Activated CD4-positive, alpha-beta T cell treated with anti-CD3 and anti-CD28 coated beads for 1 hour (primary cell): Measurements from ENCODE around the gene FRS2.

Experiments used
- DNase-seq: peaks from one replicate; pipeline ENCODE4 v3.0.0-alpha.2; 2020

The FRS2 gene

GRCh38 chr12:69502345-69503081 lies 32.3 kb downstream of the FRS2 start:
- DNase-seq, result no peak

- DNase-seq, result no peak
Measured at GRCh38 chr12:69508091-69508490, 37.9 kb downstream of the FRS2 start.

- no peak for DNase-seq
Measured at GRCh38 chr12:69508621-69509020, 38.4 kb downstream of the FRS2 start.

- no peak for DNase-seq
Measured at GRCh38 chr12:69509308-69509736, 39.1 kb downstream of the FRS2 start.

GRCh38 chr12:69509904-69510827 lies 40.0 kb downstream of the FRS2 start:
- DNase-seq, result no peak

- DNase-seq, result no peak
Measured at GRCh38 chr12:69511016-69511415, 40.8 kb downstream of the FRS2 start.

GRCh38 chr12:69511469-69512267 lies 41.5 kb downstream of the FRS2 start:
- no peak for DNase-seq

GRCh38 chr12:69512820-69513219 lies 42.6 kb downstream of the FRS2 start:
- no peak for DNase-seq

- DNase-seq, result no peak
Measured at GRCh38 chr12:69513297-69513696, 43.1 kb downstream of the FRS2 start.

- DNase-seq, result no peak
Measured at GRCh38 chr12:69514111-69514510, 43.9 kb downstream of the FRS2 start.

GRCh38 chr12:69514845-69515244 lies 44.7 kb downstream of the FRS2 start:
- no peak for DNase-seq

- DNase-seq, result no peak
Measured at GRCh38 chr12:69515394-69515930, 45.3 kb downstream of the FRS2 start.

- DNase-seq, result no peak
Measured at GRCh38 chr12:69516950-69517349, 46.8 kb downstream of the FRS2 start.

- no peak for DNase-seq
Measured at GRCh38 chr12:69517406-69517805, 47.2 kb downstream of the FRS2 start.

- no peak for DNase-seq
Measured at GRCh38 chr12:69519871-69520270, 49.7 kb downstream of the FRS2 start.

GRCh38 chr12:69523433-69524330 lies 53.5 kb downstream of the FRS2 start:
- no peak for DNase-seq

- no peak for DNase-seq
Measured at GRCh38 chr12:69524331-69524630, 54.1 kb downstream of the FRS2 start.

- DNase-seq, result no peak
Measured at GRCh38 chr12:69524755-69525469, 54.7 kb downstream of the FRS2 start.

GRCh38 chr12:69527506-69528272 lies 57.5 kb downstream of the FRS2 start:
- DNase-seq, result no peak

GRCh38 chr12:69529021-69529420 lies 58.8 kb downstream of the FRS2 start:
- DNase-seq, result no peak

- DNase-seq, result no peak
Measured at GRCh38 chr12:69533844-69534243, 63.7 kb downstream of the FRS2 start.
